GM20000 (cell line): ENCODE measurements around the gene EIF4G3.

Source experiments
- DNase-seq: peaks from one replicate; pipeline ENCODE4 v3.0.0; 2012; ENCODE audit warnings: low spot score
- CTCF ChIP-seq: IDR thresholded peaks from 2 replicates; pipeline ENCODE4 v1.5.1; 2012; ENCODE audit warnings: mild to moderate bottlenecking, control low read depth; ENCODE audit errors: extremely low read depth, missing control alignments

Gene EIF4G3

GRCh38 chr1:20936621-20937020 lies 240.1 kb downstream of the EIF4G3 start:
- DNase-seq: no peak
- TF ChIP-seq CTCF: no peak

GRCh38 chr1:20936216-20936615 lies 240.5 kb downstream of the EIF4G3 start:
- no peak for DNase-seq
- TF ChIP-seq CTCF: no peak

- TF ChIP-seq CTCF: no peak
- DNase-seq: no peak
Observed at GRCh38 chr1:20935717-20936116, 241.0 kb downstream of the EIF4G3 start.

GRCh38 chr1:20932437-20932977 lies 244.2 kb downstream of the EIF4G3 start:
- no peak for TF ChIP-seq CTCF
- DNase-seq: peak; percentile 14

- no peak for TF ChIP-seq CTCF
Observed at GRCh38 chr1:20931930-20932436, 244.7 kb downstream of the EIF4G3 start.

GRCh38 chr1:20930427-20930826 lies 246.3 kb downstream of the EIF4G3 start:
- TF ChIP-seq CTCF: no peak
- no peak for DNase-seq

More at GRCh38 chr1:20931930-20932436, 244.7 kb downstream of the EIF4G3 start:
- no peak for DNase-seq

GRCh38 chr1:20928146-20928545 lies 248.6 kb downstream of the EIF4G3 start:
- DNase-seq: no peak
- TF ChIP-seq CTCF: no peak
